ENCODE results near the gene ROPN1L. TPM values are rescaled to one million over a fixed set of nuclear protein-coding genes. Genes with fewer than 3 reads are reported as not detected.

Gene ROPN1L
- total and polyA plus RNA-seq, 9 donors: 0.13 to 0.38 (median 0.21) TPM; not detected in 3

- Histone ChIP-seq H3K36me3 (ENCODE audit: control insufficient read depth, insufficient read depth, low read length) (no peaks in the 10 kb centered on the region), H3K27ac (ENCODE audit: low read length) (no peak overlapping the region), H3K27me3 (ENCODE audit: control insufficient read depth, insufficient read depth, low read length) (peaks cover 6% of the 10 kb centered on the region), H3K9me3 (replicated peaks; ENCODE audit: control insufficient read depth, low read depth, low read length) (no peaks in the 10 kb centered on the region), H3K4me3 (ENCODE audit: low read length) (no peak overlapping the region), H3K4me1 (ENCODE audit: control insufficient read depth, insufficient read depth, low read length) (peaks cover 5% of the 10 kb centered on the region)
- 84% methylated on average over 7 of the region's 17 CpGs for WGBS (ENCODE audit: insufficient coverage)
- no peak for DNase-seq
Observed at GRCh38 chr5:10466446-10467073, 24.9 kb downstream of the ROPN1L start.

GRCh38 chr5:10467281-10468198 is 25.9 kb downstream of the ROPN1L start:
- no peak overlapping the region for H3K27ac ChIP-seq (ENCODE audit: low read length)
- WGBS (ENCODE audit: insufficient coverage): 43% methylated on average over 17 of the region's 21 CpGs
- H3K4me3 ChIP-seq (ENCODE audit: low read length): no peak overlapping the region
- no peaks in the 10 kb centered on the region for H3K9me3 ChIP-seq (replicated peaks; ENCODE audit: control insufficient read depth, low read depth, low read length)
- H3K4me1 ChIP-seq (ENCODE audit: control insufficient read depth, insufficient read depth, low read length): peaks cover 5% of the 10 kb centered on the region
- no peaks in the 10 kb centered on the region for H3K36me3 ChIP-seq (ENCODE audit: control insufficient read depth, insufficient read depth, low read length)
- H3K27me3 ChIP-seq (ENCODE audit: control insufficient read depth, insufficient read depth, low read length): peaks cover 6% of the 10 kb centered on the region
- DNase-seq: no peak

- Histone ChIP-seq H3K4me3 (ENCODE audit: low read length) (no peak overlapping the region), H3K27me3 (ENCODE audit: control insufficient read depth, insufficient read depth, low read length) (peaks cover 6% of the 10 kb centered on the region), H3K27ac (ENCODE audit: low read length) (no peak overlapping the region), H3K36me3 (ENCODE audit: control insufficient read depth, insufficient read depth, low read length) (no peaks in the 10 kb centered on the region), H3K4me1 (ENCODE audit: control insufficient read depth, insufficient read depth, low read length) (peaks cover 5% of the 10 kb centered on the region), H3K9me3 (replicated peaks; ENCODE audit: control insufficient read depth, low read depth, low read length) (no peaks in the 10 kb centered on the region)
- no peak for DNase-seq
- 60% methylated on average over 1 of the region's 2 CpGs for WGBS (ENCODE audit: insufficient coverage)
Observed at GRCh38 chr5:10468256-10468655, 26.6 kb downstream of the ROPN1L start.

DNA sequence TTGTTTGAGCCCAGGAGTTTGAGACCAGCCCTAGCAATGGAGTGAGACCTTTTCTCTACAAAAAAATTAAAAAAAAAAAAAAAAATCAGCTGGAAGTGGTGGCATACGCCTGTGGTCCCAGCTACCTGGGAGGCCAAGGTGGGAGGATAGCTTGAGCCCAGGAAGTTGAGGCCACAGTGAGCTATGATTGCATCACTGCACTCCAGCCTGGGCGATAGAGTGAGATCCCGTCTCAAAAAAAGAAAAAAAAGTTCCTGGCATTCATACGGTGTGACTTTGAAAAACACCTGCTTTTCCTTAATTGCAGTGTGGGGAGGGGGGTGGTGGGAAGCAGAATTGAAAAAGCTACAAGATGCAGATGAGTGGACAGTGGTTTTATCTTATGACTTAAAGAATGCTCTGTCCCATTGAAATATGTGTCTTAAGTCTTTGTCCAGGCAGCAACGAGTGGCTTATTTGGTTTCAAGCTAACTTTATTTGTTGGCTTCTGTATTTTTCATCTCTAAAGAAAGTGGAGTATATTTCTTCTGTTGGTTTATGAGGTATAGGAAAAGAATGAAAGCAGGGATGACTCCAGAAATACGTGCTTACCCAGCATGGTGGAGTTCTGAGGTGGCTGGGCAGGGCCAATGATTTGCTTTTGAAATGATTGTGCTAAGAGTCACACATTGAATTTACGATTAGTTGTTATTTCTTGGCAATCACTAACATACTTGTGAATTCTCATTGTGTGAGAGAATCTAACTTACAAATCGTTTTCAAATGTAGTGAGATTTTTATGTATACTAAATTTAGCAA is 27.8 kb downstream of the ROPN1L start:
- WGBS (ENCODE audit: insufficient coverage): 100% methylated on average over 2 of the region's 8 CpGs
- no peak overlapping the region for H3K27ac ChIP-seq (ENCODE audit: low read length)
- peaks cover 7% of the 10 kb centered on the region for H3K4me1 ChIP-seq (ENCODE audit: control insufficient read depth, insufficient read depth, low read length)
- DNase-seq: no peak
- H3K9me3 ChIP-seq (replicated peaks; ENCODE audit: control insufficient read depth, low read depth, low read length): no peaks in the 10 kb centered on the region
- H3K27me3 ChIP-seq (ENCODE audit: control insufficient read depth, insufficient read depth, low read length): peaks cover 6% of the 10 kb centered on the region
- no peaks in the 10 kb centered on the region for H3K36me3 ChIP-seq (ENCODE audit: control insufficient read depth, insufficient read depth, low read length)
- no peak overlapping the region for H3K4me3 ChIP-seq (ENCODE audit: low read length)

DNA sequence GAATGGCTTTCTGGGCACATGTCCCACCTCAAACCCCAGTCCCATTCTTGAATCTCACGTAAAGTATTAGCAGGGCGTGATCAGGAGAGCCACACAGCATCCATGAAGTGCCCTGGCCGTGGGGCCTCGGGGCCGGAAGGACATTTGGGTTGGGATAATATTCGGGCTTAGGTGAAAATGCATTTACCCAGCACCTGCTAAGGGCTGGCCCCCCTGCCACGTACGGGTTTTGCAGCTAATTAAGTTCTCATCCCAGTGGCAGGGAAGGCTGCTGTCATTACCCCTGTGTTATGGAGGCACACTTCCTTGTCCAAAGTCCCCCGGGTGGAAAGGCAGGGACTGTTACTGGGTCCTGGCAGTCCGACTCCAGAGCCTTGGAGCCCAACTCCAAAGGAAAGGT is 29.0 kb downstream of the ROPN1L start:
- Histone ChIP-seq H3K36me3 (ENCODE audit: control insufficient read depth, insufficient read depth, low read length) (no peaks in the 10 kb centered on the region), H3K9me3 (replicated peaks; ENCODE audit: control insufficient read depth, low read depth, low read length) (no peaks in the 10 kb centered on the region), H3K4me1 (ENCODE audit: control insufficient read depth, insufficient read depth, low read length) (peaks cover 10% of the 10 kb centered on the region), H3K27me3 (ENCODE audit: control insufficient read depth, insufficient read depth, low read length) (peaks cover 6% of the 10 kb centered on the region), H3K4me3 (ENCODE audit: low read length) (no peak overlapping the region), H3K27ac (ENCODE audit: low read length) (no peak overlapping the region)
- WGBS (ENCODE audit: insufficient coverage): 78% methylated on average over 4 of the region's 10 CpGs
- no peak for DNase-seq

GRCh38 chr5:10471677-10472076 is 30.0 kb downstream of the ROPN1L start:
- H3K36me3 ChIP-seq (ENCODE audit: control insufficient read depth, insufficient read depth, low read length): no peaks in the 10 kb centered on the region
- no peak for DNase-seq
- no peak overlapping the region for H3K4me3 ChIP-seq (ENCODE audit: low read length)
- H3K4me1 ChIP-seq (ENCODE audit: control insufficient read depth, insufficient read depth, low read length): peaks cover 10% of the 10 kb centered on the region
- H3K27me3 ChIP-seq (ENCODE audit: control insufficient read depth, insufficient read depth, low read length): peaks cover 6% of the 10 kb centered on the region
- H3K9me3 ChIP-seq (replicated peaks; ENCODE audit: control insufficient read depth, low read depth, low read length): peaks cover 3% of the 10 kb centered on the region
- WGBS (ENCODE audit: insufficient coverage): 60% methylated on average over 1 of the region's 6 CpGs
- H3K27ac ChIP-seq (ENCODE audit: low read length): no peak overlapping the region

GRCh38 chr5:10474521-10475075 is 32.9 kb downstream of the ROPN1L start:
- Histone ChIP-seq H3K36me3 (ENCODE audit: control insufficient read depth, insufficient read depth, low read length) (no peaks in the 10 kb centered on the region), H3K4me3 (ENCODE audit: low read length) (no peak overlapping the region), H3K4me1 (ENCODE audit: control insufficient read depth, insufficient read depth, low read length) (peaks cover 7% of the 10 kb centered on the region), H3K27me3 (ENCODE audit: control insufficient read depth, insufficient read depth, low read length) (peaks cover 2% of the 10 kb centered on the region), H3K27ac (ENCODE audit: low read length) (peak overlapping the region; percentile 58), H3K9me3 (replicated peaks; ENCODE audit: control insufficient read depth, low read depth, low read length) (peaks cover 3% of the 10 kb centered on the region)
- peak; percentile 90 for DNase-seq
- 33% methylated on average over 6 of the region's 7 CpGs for WGBS (ENCODE audit: insufficient coverage)

GRCh38 chr5:10475931-10476676 is 34.4 kb downstream of the ROPN1L start:
- DNase-seq: peak; percentile 85
- 40% methylated on average over 1 of the region's 12 CpGs for WGBS (ENCODE audit: insufficient coverage)
- no peaks in the 10 kb centered on the region for H3K27me3 ChIP-seq (ENCODE audit: control insufficient read depth, insufficient read depth, low read length)
- peaks cover 3% of the 10 kb centered on the region for H3K9me3 ChIP-seq (replicated peaks; ENCODE audit: control insufficient read depth, low read depth, low read length)
- H3K4me3 ChIP-seq (ENCODE audit: low read length): no peak overlapping the region
- H3K27ac ChIP-seq (ENCODE audit: low read length): no peak overlapping the region
- peaks cover 17% of the 10 kb centered on the region for H3K4me1 ChIP-seq (ENCODE audit: control insufficient read depth, insufficient read depth, low read length)
- H3K36me3 ChIP-seq (ENCODE audit: control insufficient read depth, insufficient read depth, low read length): no peaks in the 10 kb centered on the region

DNA sequence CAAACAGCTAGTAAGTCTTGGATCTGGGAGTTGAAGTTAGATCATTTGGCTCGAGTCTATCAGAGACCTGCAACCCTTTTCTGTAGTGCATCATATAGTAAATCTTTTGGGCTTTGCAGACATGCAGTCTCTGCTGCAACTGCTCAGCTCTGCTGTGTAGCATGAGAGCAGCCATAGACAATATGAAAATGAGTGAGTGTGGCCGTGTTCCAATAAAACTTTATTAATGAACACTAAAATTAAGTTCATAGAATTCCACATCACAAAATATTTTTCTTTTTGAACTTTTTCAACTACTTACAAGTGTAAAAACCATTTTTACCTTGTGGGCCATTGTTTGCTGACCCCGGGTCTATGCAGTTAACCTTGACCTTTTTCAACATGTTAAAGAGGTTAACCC is 35.2 kb downstream of the ROPN1L start:
- 70% methylated on average over 1 of the region's 3 CpGs for WGBS (ENCODE audit: insufficient coverage)
- no peak for DNase-seq
- Histone ChIP-seq H3K27me3 (ENCODE audit: control insufficient read depth, insufficient read depth, low read length) (no peaks in the 10 kb centered on the region), H3K4me3 (ENCODE audit: low read length) (no peak overlapping the region), H3K4me1 (ENCODE audit: control insufficient read depth, insufficient read depth, low read length) (peaks cover 19% of the 10 kb centered on the region), H3K36me3 (ENCODE audit: control insufficient read depth, insufficient read depth, low read length) (no peaks in the 10 kb centered on the region), H3K27ac (ENCODE audit: low read length) (no peak overlapping the region), H3K9me3 (replicated peaks; ENCODE audit: control insufficient read depth, low read depth, low read length) (peaks cover 3% of the 10 kb centered on the region)

All from muscle of leg (tissue), 11 donors.